ENCODE results near the gene RCN2.

Gene RCN2

GRCh38 chr15:76996076-76996525 lies 64.6 kb downstream of the RCN2 start:
- Histone ChIP-seq H3K4me3 (ENCODE audit: low read depth, low read length) (no peak overlapping the region), H3K36me3 (ENCODE audit: control insufficient read depth, insufficient read depth, low read length) (no peaks in the 10 kb centered on the region), H3K9me3 (ENCODE audit: control insufficient read depth, insufficient read depth, low read depth, low read length) (no peaks in the 10 kb centered on the region), H3K4me1 (ENCODE audit: control insufficient read depth, insufficient read depth, low read length) (peaks cover 10% of the 10 kb centered on the region; the same call in 1 of the 2 replicates), H3K27me3 (ENCODE audit: control insufficient read depth, insufficient read depth, low read length) (no peaks in the 10 kb centered on the region), H3K9ac (ENCODE audit: low read length) (no peak overlapping the region), H3K27ac (ENCODE audit: low read depth, low read length) (no peak overlapping the region)

DNA sequence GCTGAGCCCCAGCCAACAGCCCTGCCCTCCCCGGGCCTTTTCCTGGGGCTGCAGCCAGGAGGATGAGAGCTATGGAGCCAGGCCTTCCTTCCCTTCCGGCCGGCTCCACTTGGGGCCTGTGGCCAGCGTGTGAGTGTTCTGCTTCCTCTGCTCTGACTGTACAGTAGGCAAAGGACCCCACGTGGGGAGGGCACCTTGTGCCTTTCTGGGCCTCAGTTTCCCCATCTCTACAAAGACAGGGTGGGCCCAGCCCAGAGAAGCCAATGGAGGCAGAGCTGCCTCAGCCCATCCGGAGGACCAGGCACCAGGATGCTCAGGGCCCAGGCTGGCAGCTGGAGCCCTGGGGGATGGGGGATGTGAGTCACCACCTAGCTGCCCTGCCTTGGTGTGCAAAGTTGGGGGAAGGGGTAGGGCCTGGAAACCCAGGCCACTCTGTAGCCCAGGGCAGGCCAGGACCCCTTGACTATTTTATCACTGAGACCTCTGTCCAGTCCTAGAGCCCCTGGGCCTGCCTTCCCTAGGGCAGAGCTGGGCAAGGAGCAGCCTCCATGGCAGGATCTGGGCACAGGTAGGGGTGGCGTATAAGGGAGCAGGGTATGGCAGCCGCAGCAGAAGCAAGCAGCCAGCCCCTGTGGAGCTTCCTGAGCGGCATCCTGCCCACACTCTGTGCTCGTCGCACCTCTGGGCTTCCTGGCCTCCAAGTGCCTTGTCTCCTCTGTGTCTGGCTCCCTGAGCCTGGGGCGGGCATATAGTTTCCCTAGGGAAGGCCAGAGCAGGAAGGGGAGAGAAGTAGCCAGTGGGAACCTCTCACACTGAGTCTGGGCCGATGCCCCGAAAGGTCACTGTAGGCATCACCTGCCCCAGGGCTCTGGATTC lies 65.2 kb downstream of the RCN2 start:
- Histone ChIP-seq H3K4me3 (ENCODE audit: low read depth, low read length) (no peak overlapping the region), H3K27me3 (ENCODE audit: control insufficient read depth, insufficient read depth, low read length) (no peaks in the 10 kb centered on the region), H3K9ac (ENCODE audit: low read length) (no peak overlapping the region), H3K36me3 (ENCODE audit: control insufficient read depth, insufficient read depth, low read length) (no peaks in the 10 kb centered on the region), H3K27ac (ENCODE audit: low read depth, low read length) (no peak overlapping the region), H3K9me3 (ENCODE audit: control insufficient read depth, insufficient read depth, low read depth, low read length) (no peaks in the 10 kb centered on the region), H3K4me1 (ENCODE audit: control insufficient read depth, insufficient read depth, low read length) (peaks cover 10% of the 10 kb centered on the region; the same call in 1 of the 2 replicates)

GRCh38 chr15:76998663-76999285 lies 67.2 kb downstream of the RCN2 start:
- no peaks in the 10 kb centered on the region for H3K36me3 ChIP-seq (ENCODE audit: control insufficient read depth, insufficient read depth, low read length)
- H3K9me3 ChIP-seq (ENCODE audit: control insufficient read depth, insufficient read depth, low read depth, low read length): no peaks in the 10 kb centered on the region
- peaks cover 10% of the 10 kb centered on the region; the same call in 1 of the 2 replicates for H3K4me1 ChIP-seq (ENCODE audit: control insufficient read depth, insufficient read depth, low read length)
- H3K4me3 ChIP-seq (ENCODE audit: low read depth, low read length): no peak overlapping the region
- no peak overlapping the region for H3K9ac ChIP-seq (ENCODE audit: low read length)
- H3K27me3 ChIP-seq (ENCODE audit: control insufficient read depth, insufficient read depth, low read length): no peaks in the 10 kb centered on the region
- H3K27ac ChIP-seq (ENCODE audit: low read depth, low read length): no peak overlapping the region

DNA sequence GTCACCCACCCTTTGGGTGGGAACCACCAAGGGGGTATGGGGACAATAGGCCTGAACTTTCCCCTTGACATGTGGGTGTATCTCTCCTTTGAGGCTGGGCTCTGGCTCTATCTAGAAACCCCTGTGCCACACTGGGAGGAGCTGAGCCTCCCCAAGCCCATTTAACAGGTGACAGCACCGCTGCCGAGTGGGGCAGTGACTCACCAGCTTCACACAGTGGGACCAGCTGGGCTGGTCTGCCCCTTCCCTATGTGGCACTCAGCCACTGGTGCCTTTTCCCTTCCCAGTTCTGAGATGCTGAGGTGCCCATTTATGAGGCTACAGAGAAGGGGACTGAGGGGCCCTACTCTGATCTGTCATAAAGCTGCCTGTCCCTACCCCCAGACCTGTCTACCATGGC lies 68.4 kb downstream of the RCN2 start:
- Histone ChIP-seq H3K9me3 (ENCODE audit: control insufficient read depth, insufficient read depth, low read depth, low read length) (no peaks in the 10 kb centered on the region), H3K4me3 (ENCODE audit: low read depth, low read length) (no peak overlapping the region), H3K9ac (ENCODE audit: low read length) (no peak overlapping the region), H3K27ac (ENCODE audit: low read depth, low read length) (no peak overlapping the region), H3K4me1 (ENCODE audit: control insufficient read depth, insufficient read depth, low read length) (peaks cover 10% of the 10 kb centered on the region; the same call in 1 of the 2 replicates), H3K27me3 (ENCODE audit: control insufficient read depth, insufficient read depth, low read length) (no peaks in the 10 kb centered on the region), H3K36me3 (ENCODE audit: control insufficient read depth, insufficient read depth, low read length) (no peaks in the 10 kb centered on the region)

- peaks cover 7% of the 10 kb centered on the region; the same call in 1 of the 2 replicates for H3K4me1 ChIP-seq (ENCODE audit: control insufficient read depth, insufficient read depth, low read length)
Observed at GRCh38 chr15:77001351-77001750, 69.8 kb downstream of the RCN2 start.

DNA sequence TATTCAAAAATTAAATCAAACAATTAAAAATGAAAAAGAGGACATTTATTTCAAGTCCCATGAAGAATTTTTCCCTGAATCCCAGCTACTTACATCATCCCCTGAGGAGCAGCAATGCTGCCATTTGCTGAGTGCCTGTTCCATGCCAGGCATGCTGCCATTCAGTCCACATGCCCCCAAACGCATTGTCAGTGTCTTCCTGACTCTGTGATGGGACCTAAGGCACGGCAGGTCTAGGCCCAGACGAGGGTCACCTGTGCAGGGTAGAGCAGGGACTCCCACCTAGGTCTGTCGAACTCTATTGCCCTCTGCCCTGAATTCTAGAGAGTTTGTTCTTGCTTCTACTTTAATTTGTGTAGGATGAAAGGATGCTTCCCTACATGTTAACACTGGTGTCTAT lies 70.4 kb downstream of the RCN2 start:
- Histone ChIP-seq H3K9me3 (ENCODE audit: control insufficient read depth, insufficient read depth, low read depth, low read length) (no peaks in the 10 kb centered on the region), H3K27me3 (ENCODE audit: control insufficient read depth, insufficient read depth, low read length) (no peaks in the 10 kb centered on the region), H3K36me3 (ENCODE audit: control insufficient read depth, insufficient read depth, low read length) (no peaks in the 10 kb centered on the region), H3K4me1 (ENCODE audit: control insufficient read depth, insufficient read depth, low read length) (peaks cover under 1% of the 10 kb centered on the region; the same call in 1 of the 2 replicates), H3K27ac (ENCODE audit: low read depth, low read length) (no peak overlapping the region), H3K4me3 (ENCODE audit: low read depth, low read length) (no peak overlapping the region), H3K9ac (ENCODE audit: low read length) (no peak overlapping the region)

More at GRCh38 chr15:77001351-77001750, 69.8 kb downstream of the RCN2 start:
- no peak overlapping the region for H3K9ac ChIP-seq (ENCODE audit: low read length)
- H3K27me3 ChIP-seq (ENCODE audit: control insufficient read depth, insufficient read depth, low read length): no peaks in the 10 kb centered on the region
- H3K4me3 ChIP-seq (ENCODE audit: low read depth, low read length): no peak overlapping the region
- no peak overlapping the region for H3K27ac ChIP-seq (ENCODE audit: low read depth, low read length)
- no peaks in the 10 kb centered on the region for H3K36me3 ChIP-seq (ENCODE audit: control insufficient read depth, insufficient read depth, low read length)
- no peaks in the 10 kb centered on the region for H3K9me3 ChIP-seq (ENCODE audit: control insufficient read depth, insufficient read depth, low read depth, low read length)

GRCh38 chr15:77002436-77002835 lies 70.9 kb downstream of the RCN2 start:
- no peak overlapping the region for H3K27ac ChIP-seq (ENCODE audit: low read depth, low read length)
- H3K9me3 ChIP-seq (ENCODE audit: control insufficient read depth, insufficient read depth, low read depth, low read length): no peaks in the 10 kb centered on the region
- no peaks in the 10 kb centered on the region for H3K27me3 ChIP-seq (ENCODE audit: control insufficient read depth, insufficient read depth, low read length)
- H3K9ac ChIP-seq (ENCODE audit: low read length): no peak overlapping the region
- no peaks in the 10 kb centered on the region for H3K36me3 ChIP-seq (ENCODE audit: control insufficient read depth, insufficient read depth, low read length)
- no peak overlapping the region for H3K4me3 ChIP-seq (ENCODE audit: low read depth, low read length)
- H3K4me1 ChIP-seq (ENCODE audit: control insufficient read depth, insufficient read depth, low read length): no peaks in the 10 kb centered on the region; the same call in 1 of the 2 replicates

GRCh38 chr15:77002954-77003912 lies 71.7 kb downstream of the RCN2 start:
- H3K4me3 ChIP-seq (ENCODE audit: low read depth, low read length): no peak overlapping the region
- no peak overlapping the region for H3K27ac ChIP-seq (ENCODE audit: low read depth, low read length)
- no peak overlapping the region for H3K9ac ChIP-seq (ENCODE audit: low read length)
- no peaks in the 10 kb centered on the region for H3K36me3 ChIP-seq (ENCODE audit: control insufficient read depth, insufficient read depth, low read length)
- no peaks in the 10 kb centered on the region; the same call in 1 of the 2 replicates for H3K27me3 ChIP-seq (ENCODE audit: control insufficient read depth, insufficient read depth, low read length)
- no peaks in the 10 kb centered on the region; the same call in 1 of the 2 replicates for H3K4me1 ChIP-seq (ENCODE audit: control insufficient read depth, insufficient read depth, low read length)
- H3K9me3 ChIP-seq (ENCODE audit: control insufficient read depth, insufficient read depth, low read depth, low read length): no peaks in the 10 kb centered on the region

Measured in HUES6 (cell line).